IPS-15b (cell line): Measurements from ENCODE around the gene STK24.
"Not testable (repeated sequence)": the region's sequence is repeated elsewhere in the genome, so short reads cannot be mapped to it uniquely, and the experiment has no call there.

Experiments
- H3K27me3 ChIP-seq: one replicate; pipeline ENCODE4 v1.6.1; 2013; ENCODE audit warnings: low read length; ENCODE audit not compliant: control insufficient read depth, insufficient read depth
- H3K36me3 ChIP-seq: one replicate; pipeline ENCODE4 v1.6.1; 2013; ENCODE audit warnings: low read length; ENCODE audit not compliant: control insufficient read depth, insufficient read depth
- H3K4me1 ChIP-seq: one replicate; pipeline ENCODE4 v1.6.1; 2013; ENCODE audit warnings: mild to moderate bottlenecking, low read length; ENCODE audit not compliant: control insufficient read depth, insufficient read depth
- H3K4me3 ChIP-seq: one replicate; pipeline ENCODE4 v1.5.1; 2013; ENCODE audit warnings: low read depth, low read length
- H3K9ac ChIP-seq: one replicate; pipeline ENCODE4 v1.6.1; 2013; ENCODE audit warnings: low read depth, mild to moderate bottlenecking, low read length
- H3K9me3 ChIP-seq: one replicate; pipeline ENCODE4 v1.6.1; 2013; ENCODE audit warnings: mild to moderate bottlenecking, low read length; ENCODE audit not compliant: control insufficient read depth, insufficient read depth

STK24 gene

DNA sequence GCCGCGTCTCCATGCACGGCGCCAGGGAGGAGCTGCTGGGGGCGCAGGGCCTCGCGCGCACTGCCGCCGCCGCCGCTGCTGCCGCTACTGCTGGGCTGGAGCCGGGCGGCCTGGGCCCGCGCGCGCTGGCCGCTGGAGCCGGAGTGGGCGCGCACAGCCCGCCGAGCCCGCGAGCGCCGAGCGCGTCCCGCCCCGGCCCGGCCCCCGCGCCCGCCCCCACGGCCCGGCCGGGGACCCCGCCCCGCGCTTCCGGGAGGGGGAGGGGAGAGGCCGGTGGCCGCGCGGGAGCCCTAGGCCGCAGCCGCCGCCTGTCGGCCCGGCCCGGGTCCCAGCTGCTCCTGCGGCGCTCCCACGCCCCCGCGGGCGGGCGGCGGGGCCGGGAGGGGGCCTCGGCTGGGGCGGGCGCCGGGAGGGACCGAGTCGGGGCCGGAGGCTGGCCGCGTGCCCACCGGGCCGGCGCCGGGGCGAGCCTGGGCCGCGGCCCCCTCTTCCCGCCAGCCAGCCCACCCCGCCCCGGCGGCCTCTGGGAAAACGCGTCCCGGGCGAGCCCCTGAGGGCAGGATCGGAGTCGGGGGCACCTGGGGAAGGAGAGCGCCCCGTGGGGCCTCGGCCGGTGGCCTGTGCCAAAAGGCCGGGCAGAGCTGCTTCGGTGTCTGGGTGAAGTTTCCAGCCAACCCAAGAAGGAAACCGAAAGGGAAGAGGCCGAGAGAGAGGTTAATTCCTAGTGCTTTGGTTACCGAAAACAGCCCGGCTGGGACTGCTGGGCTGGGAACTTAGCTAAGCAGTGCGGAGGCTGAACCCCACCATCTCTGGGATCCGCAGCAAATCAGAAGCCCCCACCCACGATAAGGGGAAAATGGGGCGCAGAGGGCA is at the start of gene STK24:
STK24 (minus strand) TSS at position 145 of the 873 bp plus-strand sequence. CDS start 321 bp downstream, outside the sequence.
- H3K4me1 ChIP-seq: peaks cover 11% of the 10 kb centered on the region
- H3K4me3 ChIP-seq: peak within 1 kb of the TSS; percentile 88
- H3K36me3 ChIP-seq: no peaks in the 10 kb centered on the region
- H3K9ac ChIP-seq: peak within 1 kb of the TSS; percentile 87
- H3K27me3 ChIP-seq: no peaks in the 10 kb centered on the region
- H3K9me3 ChIP-seq: no peaks in the 10 kb centered on the region

DNA sequence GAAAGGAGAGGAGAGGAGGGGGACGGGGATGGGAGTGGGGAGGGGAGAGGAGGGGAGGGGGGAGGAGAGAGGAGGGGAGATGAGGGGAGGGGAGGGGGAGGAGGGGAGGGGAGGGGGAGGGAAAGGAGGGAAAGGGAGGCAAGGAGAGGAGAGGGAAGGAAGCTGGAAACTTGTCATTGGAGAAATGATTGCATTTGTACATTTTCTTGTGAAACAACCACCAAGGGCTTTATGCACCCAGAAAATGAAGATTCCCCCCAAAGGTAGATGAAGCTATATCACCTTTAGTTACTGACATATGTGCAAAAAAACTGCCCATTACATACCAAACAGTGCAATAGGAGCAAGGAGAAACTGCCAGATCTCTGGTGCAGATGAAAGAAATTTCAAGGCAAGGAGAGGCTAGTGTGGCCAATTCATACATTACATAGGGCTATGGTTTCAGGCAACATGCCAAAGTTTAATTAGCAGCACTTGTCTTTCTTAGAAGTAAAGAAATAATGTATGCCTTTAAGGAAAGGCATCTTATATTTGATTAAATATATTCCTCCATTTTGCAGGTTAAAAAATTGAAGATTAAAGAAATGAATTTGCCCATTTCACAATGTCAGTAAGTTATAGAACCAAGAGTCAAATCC is 49.5 kb upstream of the STK24 start:
- Histone ChIP-seq H3K4me3 (no peak overlapping the region), H3K27me3 (no peaks in the 10 kb centered on the region), H3K36me3 (no peaks in the 10 kb centered on the region), H3K9me3 (no peaks in the 10 kb centered on the region), H3K4me1 (no peaks in the 10 kb centered on the region), H3K9ac (no peak overlapping the region)

DNA sequence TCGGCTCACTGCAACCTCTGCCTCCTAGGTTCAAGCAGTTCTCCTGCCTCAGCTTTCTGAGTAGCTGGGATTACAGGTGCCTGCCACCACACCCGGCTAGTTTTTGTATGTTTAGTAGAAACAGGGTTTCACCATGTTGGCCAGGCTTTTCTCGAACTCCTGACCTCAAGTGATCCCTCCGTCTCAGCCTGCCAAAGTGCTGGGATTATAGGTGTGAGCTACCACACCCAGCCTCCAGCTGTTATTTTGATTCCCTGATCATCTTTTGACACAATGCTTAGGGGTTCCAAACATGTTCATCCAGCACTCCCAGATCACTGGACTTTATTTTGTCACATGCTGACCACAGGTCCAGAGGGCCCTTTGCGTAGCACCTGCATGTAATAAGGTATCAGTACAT is 47.7 kb upstream of the STK24 start:
- H3K4me3 ChIP-seq, H3K27me3 ChIP-seq, H3K9ac ChIP-seq, H3K36me3 ChIP-seq, H3K4me1 ChIP-seq, H3K9me3 ChIP-seq: not testable (repeated sequence)

DNA sequence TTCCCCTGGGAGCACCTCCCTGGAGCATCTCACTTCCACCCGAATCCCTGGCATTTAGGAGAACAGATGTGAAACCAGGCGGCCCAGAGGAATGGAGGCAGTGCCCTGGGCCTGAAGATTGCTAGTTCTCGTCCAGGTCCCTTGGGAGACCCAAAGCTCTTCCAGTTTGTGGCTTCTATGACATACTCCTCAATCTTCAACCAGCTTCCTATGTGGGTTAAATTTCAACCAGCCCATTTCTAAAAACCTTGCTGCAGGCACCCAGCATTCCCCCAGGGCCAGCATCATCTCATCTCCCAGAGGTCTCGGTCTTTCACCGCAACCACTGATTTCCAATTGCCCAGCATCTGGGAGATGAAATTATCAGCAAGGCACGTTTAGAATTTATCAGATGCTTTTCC is 46.0 kb upstream of the STK24 start:
- Histone ChIP-seq H3K9me3 (no peaks in the 10 kb centered on the region), H3K4me3 (no peak overlapping the region), H3K36me3 (no peaks in the 10 kb centered on the region), H3K27me3 (no peaks in the 10 kb centered on the region), H3K4me1 (no peaks in the 10 kb centered on the region), H3K9ac (no peak overlapping the region)

DNA sequence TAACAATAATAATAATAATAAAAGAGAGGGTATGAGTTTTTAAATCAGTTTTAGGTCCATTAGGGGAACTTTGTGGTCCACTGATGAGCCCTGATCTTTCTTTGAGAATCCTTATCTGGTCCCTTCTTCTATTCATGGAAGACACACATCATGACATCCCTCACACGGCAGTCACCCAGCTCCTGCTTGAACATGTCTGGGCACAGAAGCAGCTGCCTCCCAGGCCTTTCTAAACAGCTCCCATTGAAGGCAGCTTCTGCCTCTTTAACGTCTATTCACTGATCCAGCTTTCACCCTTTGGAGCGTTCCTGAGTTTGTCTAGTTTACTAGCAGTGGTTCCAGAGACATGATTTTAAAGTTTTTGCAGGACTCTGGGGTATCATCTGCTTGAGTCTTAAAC is 42.6 kb upstream of the STK24 start:
- Histone ChIP-seq H3K4me3 (no peak overlapping the region), H3K27me3 (no peaks in the 10 kb centered on the region)

DNA sequence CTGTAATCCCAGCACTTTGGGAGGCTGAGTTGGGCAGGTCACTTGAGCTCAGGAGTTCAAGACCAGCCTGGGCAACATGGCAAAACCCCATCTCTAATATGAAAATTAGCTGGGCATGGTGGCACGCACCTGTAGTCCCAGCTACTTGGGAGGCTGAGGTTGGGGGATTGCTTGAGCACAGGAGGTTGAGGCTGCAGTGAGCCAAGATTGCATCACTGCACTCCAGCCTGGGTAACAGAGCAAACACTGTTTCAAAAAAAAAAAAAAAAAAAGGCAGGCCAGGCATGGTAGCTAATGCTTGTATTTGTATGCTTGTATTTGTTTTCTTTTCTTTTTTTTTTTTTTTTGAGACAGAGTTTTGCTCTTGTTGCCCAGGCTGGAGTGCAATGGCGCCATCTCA is 38.7 kb upstream of the STK24 start:
- H3K4me1 ChIP-seq, H3K4me3 ChIP-seq, H3K36me3 ChIP-seq, H3K9ac ChIP-seq, H3K27me3 ChIP-seq, H3K9me3 ChIP-seq: not testable (repeated sequence)

More for the DNA sequence above, 42.6 kb upstream of the STK24 start:
- H3K36me3 ChIP-seq: no peaks in the 10 kb centered on the region
- H3K9ac ChIP-seq: no peak overlapping the region
- no peaks in the 10 kb centered on the region for H3K4me1 ChIP-seq
- H3K9me3 ChIP-seq: no peaks in the 10 kb centered on the region

DNA sequence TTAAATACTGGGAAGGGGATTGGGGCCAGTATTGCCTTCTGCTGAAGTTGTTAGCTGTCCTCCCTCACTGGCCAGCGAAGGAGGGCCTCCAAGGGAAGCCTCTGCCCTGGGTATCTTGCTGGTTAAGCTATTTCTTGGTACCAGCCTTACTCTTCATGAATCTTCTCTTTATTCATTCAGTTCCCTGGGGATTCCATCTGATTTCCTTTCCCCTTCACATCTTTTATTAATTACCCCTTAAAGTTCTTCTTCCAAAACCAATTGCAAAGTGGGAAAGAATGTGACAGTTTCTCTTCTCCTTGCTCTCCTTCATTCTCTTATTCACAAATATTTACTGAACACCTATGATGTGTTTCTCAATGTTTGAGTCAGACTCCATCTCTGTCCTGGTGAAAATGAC is 36.7 kb upstream of the STK24 start:
- Histone ChIP-seq H3K9me3 (no peaks in the 10 kb centered on the region), H3K9ac (no peak overlapping the region), H3K4me3 (no peak overlapping the region), H3K27me3 (no peaks in the 10 kb centered on the region), H3K4me1 (no peaks in the 10 kb centered on the region), H3K36me3 (no peaks in the 10 kb centered on the region)

DNA sequence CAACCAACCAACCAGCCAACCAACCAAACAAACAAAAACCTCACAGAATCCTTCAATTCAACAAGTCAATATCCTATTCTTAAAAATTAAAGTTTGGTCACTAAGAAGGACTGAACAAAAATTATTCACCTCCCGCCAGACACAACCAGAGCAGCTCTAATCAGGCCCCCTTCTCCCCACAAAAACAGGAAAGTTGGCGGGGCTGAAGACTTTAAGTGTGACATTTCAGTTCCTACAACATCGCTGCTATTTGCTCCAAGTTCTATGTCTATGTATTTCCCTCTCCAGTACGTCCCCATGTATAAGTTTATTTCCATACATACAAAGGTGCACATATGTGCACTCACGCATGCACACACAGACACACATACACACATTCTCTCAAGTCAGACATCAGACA is 32.8 kb upstream of the STK24 start:
- no peaks in the 10 kb centered on the region for H3K4me1 ChIP-seq
- no peaks in the 10 kb centered on the region for H3K9me3 ChIP-seq
- H3K9ac ChIP-seq: no peak overlapping the region
- H3K36me3 ChIP-seq: no peaks in the 10 kb centered on the region
- H3K4me3 ChIP-seq: no peak overlapping the region
- H3K27me3 ChIP-seq: no peaks in the 10 kb centered on the region

DNA sequence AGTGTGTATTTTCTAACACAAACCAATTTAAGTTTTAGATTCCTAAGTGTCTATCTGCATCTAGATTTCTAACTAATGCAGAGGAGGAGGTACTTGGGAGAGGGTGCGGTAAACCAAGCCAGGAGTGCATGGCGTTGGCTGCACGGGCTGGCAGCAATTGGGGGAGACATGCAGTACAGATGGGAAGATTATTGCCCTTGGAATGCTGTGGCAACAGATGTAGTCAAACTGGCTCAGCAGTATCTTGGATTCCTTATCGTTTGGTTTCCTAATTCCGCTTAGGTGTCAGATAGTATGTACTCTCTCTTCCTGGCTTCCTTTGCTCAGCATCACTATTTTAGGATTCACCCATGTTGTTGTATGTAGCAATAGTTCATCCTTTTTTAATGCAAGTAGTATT is 29.4 kb upstream of the STK24 start:
- H3K4me3 ChIP-seq: no peak overlapping the region
- H3K9me3 ChIP-seq: no peaks in the 10 kb centered on the region
- no peaks in the 10 kb centered on the region for H3K36me3 ChIP-seq
- no peaks in the 10 kb centered on the region for H3K27me3 ChIP-seq
- no peaks in the 10 kb centered on the region for H3K4me1 ChIP-seq
- H3K9ac ChIP-seq: no peak overlapping the region

DNA sequence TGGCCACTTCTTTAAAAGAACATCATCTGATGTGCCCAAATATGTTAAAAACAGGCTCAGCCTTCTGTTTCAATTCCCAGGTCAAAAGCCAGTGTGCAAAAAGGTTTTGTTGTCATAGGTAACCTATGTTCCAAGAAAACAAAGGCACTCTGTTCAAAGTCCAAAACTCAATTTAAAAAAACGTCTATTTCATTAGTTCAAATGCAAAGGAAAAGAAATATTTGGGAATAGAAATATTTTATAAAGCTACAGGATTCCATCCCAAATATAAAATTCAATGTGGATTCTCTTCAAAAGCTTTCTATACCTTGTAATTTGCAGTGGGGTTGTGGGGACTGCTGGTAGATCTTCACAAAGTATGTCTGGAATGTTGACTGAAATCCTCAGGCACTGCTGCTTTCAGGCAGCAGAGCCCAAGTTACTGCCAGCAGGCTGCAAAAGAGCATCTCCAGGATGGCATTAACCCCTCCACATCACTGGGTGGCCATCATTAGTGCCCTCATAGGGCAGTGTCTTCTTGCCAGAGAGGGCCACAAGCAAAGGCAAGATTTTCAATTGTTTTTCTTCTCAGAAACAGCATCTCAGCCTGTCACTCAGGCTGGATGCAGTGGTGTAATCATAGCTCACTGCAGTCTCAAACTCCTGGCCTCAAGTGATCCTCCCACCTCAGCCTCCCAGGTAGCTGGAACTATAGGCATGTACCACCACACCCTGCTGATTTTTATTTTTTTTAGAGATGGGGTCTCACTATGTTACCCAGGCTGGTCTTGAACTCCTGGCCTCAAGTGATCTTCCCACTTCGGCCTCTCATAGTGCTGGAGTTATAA is 22.8 kb upstream of the STK24 start:
- Histone ChIP-seq H3K9ac (no peak overlapping the region), H3K9me3 (no peaks in the 10 kb centered on the region), H3K27me3 (no peaks in the 10 kb centered on the region), H3K36me3 (no peaks in the 10 kb centered on the region), H3K4me3 (no peak overlapping the region), H3K4me1 (no peaks in the 10 kb centered on the region)

DNA sequence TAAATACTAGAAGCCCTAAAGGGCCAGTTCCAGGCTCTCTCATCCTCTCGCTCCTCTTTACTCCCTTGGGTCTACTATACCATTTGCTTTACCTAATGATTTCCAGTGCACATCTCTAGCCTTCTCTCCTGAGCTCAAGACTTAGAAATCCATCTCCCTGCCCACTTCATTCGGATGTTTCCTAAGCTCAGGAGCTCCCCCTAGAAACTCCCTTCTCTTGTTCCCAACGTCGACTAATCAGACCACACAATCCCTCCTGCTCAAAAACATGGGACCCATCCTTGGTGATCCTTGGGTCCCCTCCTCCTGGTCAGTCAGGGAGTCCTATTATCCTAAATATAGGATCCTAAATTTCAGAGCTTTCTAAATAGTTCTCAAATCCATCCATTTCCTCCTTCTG is 21.1 kb upstream of the STK24 start:
- Histone ChIP-seq H3K27me3 (no peaks in the 10 kb centered on the region), H3K4me3 (no peak overlapping the region), H3K9ac (no peak overlapping the region), H3K9me3 (no peaks in the 10 kb centered on the region), H3K36me3 (no peaks in the 10 kb centered on the region), H3K4me1 (no peaks in the 10 kb centered on the region)
